ENCODE data around the gene PTPRD.
"Not testable (repeated sequence)": the region's sequence is repeated elsewhere in the genome, so short reads cannot be mapped to it uniquely, and the experiment has no call there.

Gene PTPRD

GRCh38 chr9:9426454-9426853, 1186.3 kb downstream of the PTPRD start:
- DNase-seq, result not testable (repeated sequence)

DNA sequence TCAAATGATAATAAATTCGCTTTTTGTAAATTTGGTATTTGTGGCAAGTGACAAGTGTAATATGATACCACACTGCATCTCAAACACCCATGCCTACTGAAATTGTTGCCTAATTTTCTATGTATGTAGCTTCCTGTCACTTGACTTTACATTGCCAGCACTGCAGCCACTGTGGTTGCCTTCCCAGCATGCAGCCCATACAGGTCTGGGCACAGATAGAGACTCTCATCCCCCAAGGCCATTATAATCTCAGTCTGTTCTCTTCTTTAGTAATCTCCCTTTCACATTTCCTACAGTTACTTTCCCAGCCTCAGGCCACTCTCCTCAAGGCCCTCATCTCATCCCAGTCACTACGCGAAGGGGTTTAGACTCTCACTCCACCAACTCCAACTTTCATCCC, 1200.6 kb downstream of the PTPRD start:
- no peak for DNase-seq

DNA sequence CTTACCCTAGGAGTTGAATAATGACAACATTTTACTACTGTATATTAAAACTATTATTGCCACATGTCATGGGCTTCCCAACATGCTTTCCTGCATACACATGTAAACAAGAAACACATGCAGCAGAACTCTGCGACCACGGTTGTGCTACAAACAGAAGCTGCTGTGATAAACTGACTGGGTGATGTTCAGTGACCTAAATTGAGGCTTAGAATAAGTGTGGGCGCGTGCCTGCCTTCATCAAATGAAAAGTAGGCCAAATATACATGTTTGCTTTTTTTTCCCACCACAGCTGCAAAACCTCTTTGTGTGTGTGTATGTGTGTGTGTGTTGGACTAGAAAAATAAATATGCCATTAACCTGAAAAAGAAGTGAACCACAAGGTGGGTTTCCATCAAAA, 1202.1 kb downstream of the PTPRD start:
- DNase-seq, result no peak

DNA sequence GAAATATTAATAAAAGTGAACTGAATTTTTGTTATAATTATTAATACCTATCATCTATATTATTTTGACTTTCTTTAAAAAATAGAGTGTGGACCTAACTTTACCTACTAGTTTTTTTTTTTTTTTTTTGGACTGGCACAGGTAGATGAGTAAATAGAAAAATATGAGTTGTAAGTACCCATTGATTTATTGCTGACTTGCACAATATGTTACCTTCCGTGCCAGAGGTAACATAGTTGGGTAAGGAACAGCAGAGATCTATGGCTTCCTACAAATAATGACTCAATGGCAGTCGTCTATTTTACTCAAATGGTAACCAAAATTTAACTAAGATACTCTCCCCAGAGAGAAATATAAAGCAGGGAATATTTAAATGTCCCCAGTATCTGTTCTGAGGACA, 1212.8 kb downstream of the PTPRD start:
- DNase-seq, result no peak

DNA sequence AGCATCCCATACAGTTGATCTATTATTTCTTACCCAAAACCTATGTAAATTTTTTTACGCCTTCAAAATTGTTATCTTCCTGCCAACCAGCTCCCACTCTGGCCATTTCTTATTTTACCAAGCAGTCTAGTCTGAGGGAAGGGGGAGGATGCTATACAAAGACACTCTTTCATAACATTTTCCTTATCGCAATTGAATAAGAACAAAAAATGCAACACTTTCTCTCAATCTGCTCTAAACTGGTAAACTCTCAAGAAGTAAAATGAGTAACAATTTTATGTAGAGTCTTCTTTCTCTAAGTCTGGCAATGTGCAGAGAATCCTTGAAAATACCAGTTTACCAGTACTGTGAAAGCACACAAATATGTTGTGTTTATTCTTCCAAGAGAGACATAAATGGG, 1216.3 kb downstream of the PTPRD start:
- DNase-seq, result no peak

DNA sequence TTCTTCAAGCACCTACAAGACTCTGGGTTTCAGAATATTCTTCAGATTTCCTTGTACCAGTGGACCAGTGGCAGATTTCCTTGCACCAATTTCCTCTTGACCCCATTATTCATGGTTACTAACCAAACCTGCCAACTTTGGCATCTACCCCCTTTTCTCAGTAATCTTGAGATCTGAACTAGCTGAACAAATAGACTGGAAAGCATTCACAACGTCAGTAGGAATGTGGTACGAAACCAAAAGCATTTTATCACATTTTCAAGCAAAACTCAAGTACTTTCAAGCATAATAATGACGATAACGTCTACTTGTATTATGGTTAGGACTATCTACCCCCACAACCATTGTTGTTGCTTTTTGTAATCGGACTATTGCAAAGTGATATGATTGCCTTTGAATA, 1217.3 kb downstream of the PTPRD start:
- DNase-seq, result no peak

DNA sequence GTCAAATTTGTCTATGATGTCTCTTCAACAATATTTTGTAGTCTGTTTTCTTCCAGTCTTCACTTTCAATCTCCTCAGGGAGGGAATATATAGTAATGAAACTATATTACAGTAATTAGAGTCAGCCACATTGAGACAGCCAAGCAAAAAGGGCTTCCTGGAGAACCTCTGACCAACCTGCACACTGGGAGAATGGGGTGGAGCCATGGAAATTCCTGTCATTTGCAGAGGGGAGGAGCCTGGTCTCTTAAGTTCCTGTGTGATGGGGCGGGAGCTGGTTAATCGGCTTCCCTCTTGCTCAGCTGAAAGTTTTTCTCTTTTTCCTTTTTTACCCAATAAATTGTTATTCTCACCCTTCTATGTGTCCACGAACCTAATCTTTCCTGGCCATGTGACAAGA, 1220.0 kb downstream of the PTPRD start:
- no peak for DNase-seq

DNA sequence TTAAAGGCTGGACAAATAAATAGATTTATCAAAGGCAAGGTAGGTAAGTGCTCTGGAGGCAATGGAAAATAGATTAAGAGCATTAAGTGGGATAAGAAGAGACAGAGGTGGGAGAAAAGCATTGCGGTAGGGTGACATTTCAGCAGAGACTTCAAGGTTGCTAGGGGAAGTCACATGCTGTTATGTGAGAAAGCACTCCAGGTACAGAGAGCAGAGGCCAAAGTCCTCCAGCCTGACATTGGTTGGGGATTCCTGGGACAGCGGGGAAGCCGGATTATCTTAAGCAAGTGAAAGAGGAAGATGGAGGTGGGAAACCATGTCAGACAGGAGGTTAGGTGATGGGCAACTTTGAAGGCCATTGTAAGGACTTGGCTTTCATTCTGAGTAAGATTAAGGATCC, 1222.9 kb downstream of the PTPRD start:
- no peak for DNase-seq

DNA sequence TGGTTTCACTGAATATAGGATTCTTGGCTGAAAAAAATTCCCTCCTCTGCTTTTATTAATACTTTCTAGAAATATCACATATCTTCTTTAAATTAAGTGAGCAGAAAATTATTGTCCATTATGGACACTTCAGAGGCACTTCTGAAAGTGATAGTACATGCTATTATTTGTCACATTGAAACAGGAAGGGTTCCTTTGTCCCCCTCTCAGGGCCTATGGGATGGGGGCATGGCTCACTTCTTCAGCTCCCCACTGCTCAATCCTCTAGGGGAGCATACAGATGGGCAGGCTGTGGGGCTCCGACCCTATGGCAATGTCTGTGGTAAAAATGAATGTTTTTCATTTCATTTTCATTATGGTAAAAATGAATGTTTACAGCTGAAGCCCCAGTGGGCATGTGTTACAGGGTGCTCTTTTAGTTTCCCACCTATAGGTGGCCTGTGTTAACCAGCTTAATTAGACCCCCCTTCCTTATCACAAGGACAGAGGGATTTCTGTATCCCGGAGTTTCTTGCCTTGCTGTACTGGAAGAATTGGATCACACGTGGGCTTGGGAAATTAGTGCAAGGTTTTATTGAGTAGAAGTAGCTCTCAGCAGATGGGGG, 1225.2 kb downstream of the PTPRD start:
- no peak for DNase-seq

DNA sequence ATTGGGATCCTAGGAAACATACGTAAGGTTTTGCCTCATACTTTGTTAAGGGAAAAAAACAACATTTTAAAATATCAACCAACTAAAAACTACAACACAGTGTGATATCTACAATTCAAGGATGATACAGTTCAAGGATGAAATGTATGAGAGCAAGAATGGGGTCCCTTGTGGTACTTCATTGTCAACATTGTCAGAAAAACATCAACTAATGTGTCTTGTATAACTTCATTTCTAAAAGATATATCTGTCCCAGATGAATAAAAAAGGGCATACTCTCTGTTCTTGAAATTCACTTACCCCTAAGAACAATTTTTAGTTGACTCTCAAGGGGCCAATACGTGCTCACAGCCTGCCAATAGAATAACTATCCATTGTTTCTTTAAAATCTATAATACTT, 1250.5 kb downstream of the PTPRD start:
- DNase-seq, result no peak

GRCh38 chr9:9352877-9353481, 1259.8 kb downstream of the PTPRD start:
- DNase-seq, result no peak

GRCh38 chr9:9341203-9341602, 1271.6 kb downstream of the PTPRD start:
- DNase-seq, result no peak

GRCh38 chr9:9337129-9337528, 1275.7 kb downstream of the PTPRD start:
- DNase-seq, result no peak

GRCh38 chr9:9326749-9327148, 1286.1 kb downstream of the PTPRD start:
- no peak for DNase-seq

GRCh38 chr9:9319007-9319406, 1293.8 kb downstream of the PTPRD start:
- DNase-seq, result no peak

DNA sequence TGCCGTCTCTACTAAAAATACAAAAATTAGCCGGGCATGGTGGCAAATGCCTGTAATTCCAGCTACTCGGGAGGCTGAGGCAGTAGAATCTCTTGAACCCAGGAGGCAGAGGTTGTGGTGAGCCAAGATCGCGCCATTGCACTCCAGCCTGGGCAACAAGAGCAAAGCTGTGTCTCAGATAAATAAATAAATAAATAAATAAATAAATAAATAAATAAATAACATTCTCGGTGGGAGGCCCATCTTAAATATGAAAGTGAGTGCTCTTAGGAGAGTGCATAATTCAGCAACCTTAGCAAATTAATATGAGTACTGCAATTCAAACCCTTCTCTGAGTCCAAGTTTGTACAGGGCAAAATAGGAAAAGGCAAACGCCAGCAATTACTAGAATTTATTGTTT, 1302.1 kb downstream of the PTPRD start:
- not testable (repeated sequence) for DNase-seq

DNA sequence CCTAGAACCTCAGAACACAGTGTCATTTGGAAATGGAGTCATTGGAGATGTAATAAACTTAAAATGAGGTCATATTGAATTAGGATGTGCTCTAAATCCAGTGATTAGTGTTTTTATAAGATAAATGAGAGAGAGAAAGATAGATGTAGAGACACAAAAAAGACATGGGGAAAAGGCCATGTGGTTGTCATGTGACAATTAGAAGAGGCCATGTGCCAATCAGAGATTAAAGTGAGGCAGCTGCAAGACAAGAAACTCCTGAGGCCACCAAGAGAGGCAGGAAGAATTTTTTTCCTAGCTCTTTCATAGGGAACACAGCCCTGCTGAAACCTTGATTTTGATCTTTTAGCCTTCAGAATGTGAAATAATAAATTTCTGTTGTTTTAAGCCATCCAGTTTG, 1307.2 kb downstream of the PTPRD start:
- DNase-seq, result no peak

- DNase-seq, result no peak
These were observed 1313.7 kb downstream of the PTPRD start for GRCh38 chr9:9299134-9299533.

DNA sequence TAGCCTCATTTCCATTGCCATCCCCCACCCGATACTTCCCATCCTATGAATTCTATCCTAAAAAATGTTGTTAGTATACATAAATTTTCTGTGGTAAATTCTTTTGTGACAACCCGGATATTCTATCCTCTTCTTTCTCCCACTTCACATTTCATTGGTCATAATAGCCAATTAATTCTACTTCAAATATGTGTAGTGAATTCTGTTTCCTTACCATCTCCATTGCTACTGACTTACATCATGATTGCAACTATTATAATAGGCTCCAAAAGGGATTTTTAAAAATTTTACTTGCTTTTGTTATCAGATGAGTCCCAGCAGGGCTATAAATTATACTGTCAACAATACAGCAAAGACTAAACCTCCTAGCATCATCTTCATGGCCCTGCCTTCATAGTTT, 1326.8 kb downstream of the PTPRD start:
- DNase-seq, result no peak

DNA sequence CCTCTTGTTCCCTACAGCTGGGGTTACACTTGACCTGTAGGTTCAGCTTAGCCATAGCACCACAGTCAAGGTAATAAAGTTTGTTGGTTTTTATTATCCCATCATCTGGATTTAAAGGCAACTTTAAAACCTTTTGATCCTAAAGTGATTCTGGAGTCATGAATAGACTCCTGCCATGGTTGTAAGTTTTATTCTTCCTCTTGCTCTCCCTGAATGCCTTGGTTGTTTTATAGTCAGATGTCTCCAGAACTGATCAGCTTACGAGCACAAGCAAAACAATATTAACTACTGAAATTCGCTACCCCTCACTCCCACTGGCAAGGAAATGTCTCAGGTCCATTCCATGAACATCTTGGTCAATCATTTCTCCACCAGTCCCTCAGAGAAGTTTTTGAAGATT, 1328.6 kb downstream of the PTPRD start:
- DNase-seq, result no peak

GRCh38 chr9:9283159-9283986, 1329.4 kb downstream of the PTPRD start:
- no peak for DNase-seq

DNA sequence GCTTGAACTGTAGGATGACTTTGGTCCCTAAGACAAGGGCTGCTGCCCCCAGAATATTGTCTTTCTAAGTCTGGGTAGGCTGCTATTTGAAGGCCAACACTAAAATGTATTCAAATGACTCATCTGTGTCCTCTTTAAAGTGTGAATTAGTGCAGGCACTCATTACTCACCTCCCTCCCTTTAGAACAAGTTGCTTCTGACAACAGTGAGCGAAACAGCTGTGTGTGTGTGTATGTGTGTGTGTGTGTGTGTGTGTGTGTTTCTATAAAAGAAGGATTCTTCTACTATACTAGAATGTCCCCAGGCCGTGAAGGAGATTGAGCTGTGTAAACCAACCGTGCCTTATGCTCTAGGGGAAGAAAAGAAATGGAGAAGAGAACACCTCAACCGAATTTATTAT, 1337.2 kb downstream of the PTPRD start:
- DNase-seq, result no peak

DNA sequence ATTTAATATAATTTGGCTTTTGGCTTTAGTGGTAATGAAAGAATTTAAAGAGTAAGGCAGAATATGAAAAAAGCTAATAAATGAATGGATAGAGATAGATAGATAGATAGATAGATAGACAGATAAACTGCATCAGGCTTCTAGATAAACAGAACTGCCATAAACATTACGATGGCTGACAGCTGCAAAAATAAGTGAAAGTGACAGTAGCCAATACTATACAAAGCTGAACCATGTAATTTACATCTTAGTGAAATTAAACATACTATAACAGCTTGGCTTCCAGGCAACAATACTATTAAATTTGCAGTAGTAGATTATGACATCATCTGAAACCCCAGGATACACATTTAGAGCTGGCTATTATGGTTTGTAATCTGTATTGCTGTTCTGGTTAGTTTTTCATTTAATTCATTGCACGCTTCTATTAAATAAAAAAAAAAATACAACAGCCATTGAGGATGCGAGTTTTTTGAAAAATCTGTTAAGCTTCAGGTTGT, 1354.8 kb downstream of the PTPRD start:
- no peak for DNase-seq

DNA sequence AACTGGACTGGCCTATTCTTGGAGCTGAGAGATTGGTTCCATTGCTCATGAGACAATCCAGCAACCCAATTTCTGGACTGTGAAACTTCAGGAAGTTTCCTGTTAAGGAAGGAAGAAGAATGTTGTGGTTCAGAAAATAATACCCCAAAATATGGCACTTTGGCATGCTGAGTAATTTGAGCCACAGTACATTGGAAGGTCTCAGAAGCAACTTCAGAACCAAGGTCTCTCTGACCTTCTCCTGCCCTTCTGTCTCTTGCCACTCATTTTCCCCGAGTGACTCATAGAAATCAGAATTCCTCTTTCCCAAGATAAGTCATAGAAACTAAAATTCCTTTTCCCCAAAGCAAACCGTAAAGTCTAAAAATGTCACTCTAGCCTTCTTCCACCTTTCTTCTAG, 1366.1 kb downstream of the PTPRD start:
- no peak for DNase-seq
